22Rv1 (cell line): ENCODE measurements around the gene ERVH48-1.

Experiments
- CTCF ChIP-seq: fragments of 450-650 bp; IDR thresholded peaks from 2 replicates; pipeline ENCODE4 v1.5.1; 2017; ENCODE audit warnings: mild to moderate bottlenecking
- ZFX ChIP-seq: fragments of 450-650 bp; IDR thresholded peaks from 2 replicates; pipeline ENCODE4 v1.6.1; 2017; ENCODE audit warnings: antibody characterized with exemption, borderline replicate concordance

GRCh38 chr21:42973309-42973990, 48.0 kb upstream of the ERVH48-1 start:
- TF ChIP-seq CTCF: no peak
- TF ChIP-seq ZFX: no peak
